Epithelial cell of proximal tubule (primary cell): ENCODE measurements around the gene PDXK. TPM values are rescaled to one million over a fixed set of nuclear protein-coding genes. Genes with fewer than 3 reads are reported as not detected.

Experiments used
- DNase-seq: peaks from one replicate; pipeline ENCODE4 v3.0.0-alpha.2; 2011; ENCODE audit warnings: low read depth
- H3K4me3 ChIP-seq: 2 replicates; pipeline ENCODE4 v1.5.1; 2011; ENCODE audit warnings: low read depth, mild to moderate bottlenecking, low read length
- CTCF ChIP-seq: conservative IDR thresholded peaks from 2 replicates; pipeline ENCODE4 v1.5.1; 2012; ENCODE audit warnings: low read depth, mild to moderate bottlenecking, low read length
- total RNA-seq: library from RNA; depleted of rRNA; stranded (reverse); fragments of >200 nt; gene quantifications from 2 replicates; pipeline ENCODE4 v1.2.3, GENCODE V29; 2015

PDXK gene
- total RNA-seq, 1 donor from 2014 or later, result 130 TPM

- no peak for DNase-seq
- H3K4me3 ChIP-seq, result no peak overlapping the region
- no peak for TF ChIP-seq CTCF
These were observed 75.4 kb downstream of the PDXK start for GRCh38 chr21:43794311-43794710.

- H3K4me3 ChIP-seq, result no peak overlapping the region
- no peak for TF ChIP-seq CTCF
- DNase-seq, result no peak
These were observed 75.9 kb downstream of the PDXK start for GRCh38 chr21:43794857-43795256.

- no peak for TF ChIP-seq CTCF
- H3K4me3 ChIP-seq, result no peak overlapping the region
These were observed 78.5 kb downstream of the PDXK start for GRCh38 chr21:43797415-43797814.

GRCh38 chr21:43797925-43798715 lies 79.2 kb downstream of the PDXK start:
- no peak overlapping the region for H3K4me3 ChIP-seq
- DNase-seq, result no peak

More at GRCh38 chr21:43797415-43797814, 78.5 kb downstream of the PDXK start:
- no peak for DNase-seq

GRCh38 chr21:43799301-43799840 lies 80.4 kb downstream of the PDXK start:
- no peak overlapping the region for H3K4me3 ChIP-seq
- DNase-seq, result no peak
- no peak for TF ChIP-seq CTCF

More at GRCh38 chr21:43797925-43798715, 79.2 kb downstream of the PDXK start:
- no peak for TF ChIP-seq CTCF

GRCh38 chr21:43800124-43800523 lies 81.2 kb downstream of the PDXK start:
- no peak for DNase-seq
- H3K4me3 ChIP-seq, result no peak overlapping the region
- no peak for TF ChIP-seq CTCF
